ENCODE measurements around the gene HMG20B.
"Not testable (repeated sequence)": the region's sequence is repeated elsewhere in the genome, so short reads cannot be mapped to it uniquely, and the experiment has no call there.

The HMG20B gene

GRCh38 chr19:3556978-3557460 lies 15.7 kb upstream of the HMG20B start:
- no peak for DNase-seq

- DNase-seq, result peak; percentile 82 to 95
Observed at GRCh38 chr19:3557461-3558248, 15.1 kb upstream of the HMG20B start, which contains the start of gene MFSD12. TSS of gene MFSD12 (minus strand) at chr19:3557586. CDS start at chr19:3557403, 183 bp downstream.

GRCh38 chr19:3563709-3564524 lies 8.8 kb upstream of the HMG20B start:
- DNase-seq, result no peak

- DNase-seq, result no peak
Observed at GRCh38 chr19:3565139-3565538, 7.6 kb upstream of the HMG20B start.

GRCh38 chr19:3570042-3570441 lies 2.7 kb upstream of the HMG20B start:
- not testable (repeated sequence) for DNase-seq

- DNase-seq, result no peak
Observed at GRCh38 chr19:3570606-3571011, 2.1 kb upstream of the HMG20B start.

GRCh38 chr19:3572132-3572854 lies 451 bp upstream of the HMG20B start:
- DNase-seq, result peak; percentile 98 to 100

- peak in 1 of 2 experiments; percentile 49 for DNase-seq
Observed at GRCh38 chr19:3573162-3573857, 566 bp downstream of the HMG20B start.

GRCh38 chr19:3573858-3574637 lies 1.3 kb downstream of the HMG20B start:
- peak; percentile 94 to 97 for DNase-seq

- DNase-seq, result no peak
Observed at GRCh38 chr19:3575260-3575741, 2.6 kb downstream of the HMG20B start.

- DNase-seq, result no peak
Observed at GRCh38 chr19:3575949-3576673, 3.4 kb downstream of the HMG20B start.

- no peak for DNase-seq
Observed at GRCh38 chr19:3576696-3577443, 4.1 kb downstream of the HMG20B start.

- DNase-seq, result no peak
Observed at GRCh38 chr19:3577723-3578344, 5.1 kb downstream of the HMG20B start.

GRCh38 chr19:3578390-3578789 lies 5.6 kb downstream of the HMG20B start:
- no peak for DNase-seq

- DNase-seq, result no peak
Observed at GRCh38 chr19:3580156-3580934, 7.6 kb downstream of the HMG20B start.

- not testable (repeated sequence) for DNase-seq
Observed at GRCh38 chr19:3581792-3582191, 9.0 kb downstream of the HMG20B start.

GRCh38 chr19:3584036-3584802 lies 11.5 kb downstream of the HMG20B start:
- DNase-seq, result not testable (repeated sequence)

Data from NCI-H446 (cell line).